Cardiac fibroblast (primary cell): ENCODE measurements around the gene TRIM10.

ENCODE experiments used
- DNase-seq, 2 donors: peaks; one replicate each; pipeline versions ENCODE4 v3.0.0 to v3.0.0-alpha.2; 2010; ENCODE audit warnings: low read depth in 2 of 2
- H3K4me3 ChIP-seq, 2 donors: replicated peaks in 1 of 2; 1 replicate in 1 of 2; 2 replicates in 1 of 2; pipeline ENCODE4 v1.5.1; 2011; ENCODE audit warnings: low read depth in 2 of 2, low read length in 2 of 2, mild to moderate bottlenecking in 2 of 2, moderate library complexity in 1 of 2
- TF ChIP-seq, protein P1 (sequence below): IDR thresholded peaks from one replicate; pipeline ENCODE4 v1.5.1; 2011; ENCODE audit warnings: low read depth, mild to moderate bottlenecking, low read length, inconsistent platforms

The TRIM10 gene

DNA sequence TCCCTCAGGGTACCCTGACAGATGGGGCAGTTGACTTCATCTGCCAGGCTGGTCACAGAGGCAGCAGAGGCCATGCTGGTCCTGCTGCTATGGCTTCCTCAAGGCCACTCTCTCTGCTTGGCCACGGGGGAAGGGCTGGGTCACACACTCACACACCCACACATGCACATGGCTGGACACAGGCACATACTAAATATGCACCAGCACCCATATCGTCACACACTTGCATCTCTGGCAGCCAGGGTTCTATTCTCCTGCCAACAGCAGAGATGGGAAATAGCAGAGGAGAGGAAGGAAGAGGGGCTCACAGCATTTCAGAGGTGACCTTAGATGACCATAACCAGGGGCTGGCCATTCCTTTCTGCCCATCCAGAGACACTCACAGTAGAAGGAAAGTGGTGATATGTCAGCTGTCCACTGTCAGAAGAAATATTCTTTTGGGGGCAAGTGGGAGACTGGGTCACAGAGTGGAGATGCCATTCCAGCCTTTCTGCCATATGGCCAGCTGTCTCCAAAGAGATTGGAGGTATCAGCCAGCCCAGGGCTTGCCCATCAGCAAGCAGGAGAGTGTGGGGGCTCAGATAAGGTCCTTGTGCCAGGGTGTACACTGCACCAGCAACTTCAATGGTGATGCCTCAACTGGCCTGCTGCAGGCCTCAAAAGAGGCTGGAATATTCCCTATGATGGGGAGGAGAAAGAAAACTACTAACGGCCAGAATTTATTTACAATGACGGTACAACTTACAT lies at the start of gene TRIM10:
Gene TRIM10 (minus strand): TSS at position 427 of the 747 bp plus-strand sequence. CDS start 353 bp downstream, at position 74.
- DNase-seq = no peak
- no peak within 1 kb of the TSS for H3K4me3 ChIP-seq
- TF ChIP-seq, protein P1, sequence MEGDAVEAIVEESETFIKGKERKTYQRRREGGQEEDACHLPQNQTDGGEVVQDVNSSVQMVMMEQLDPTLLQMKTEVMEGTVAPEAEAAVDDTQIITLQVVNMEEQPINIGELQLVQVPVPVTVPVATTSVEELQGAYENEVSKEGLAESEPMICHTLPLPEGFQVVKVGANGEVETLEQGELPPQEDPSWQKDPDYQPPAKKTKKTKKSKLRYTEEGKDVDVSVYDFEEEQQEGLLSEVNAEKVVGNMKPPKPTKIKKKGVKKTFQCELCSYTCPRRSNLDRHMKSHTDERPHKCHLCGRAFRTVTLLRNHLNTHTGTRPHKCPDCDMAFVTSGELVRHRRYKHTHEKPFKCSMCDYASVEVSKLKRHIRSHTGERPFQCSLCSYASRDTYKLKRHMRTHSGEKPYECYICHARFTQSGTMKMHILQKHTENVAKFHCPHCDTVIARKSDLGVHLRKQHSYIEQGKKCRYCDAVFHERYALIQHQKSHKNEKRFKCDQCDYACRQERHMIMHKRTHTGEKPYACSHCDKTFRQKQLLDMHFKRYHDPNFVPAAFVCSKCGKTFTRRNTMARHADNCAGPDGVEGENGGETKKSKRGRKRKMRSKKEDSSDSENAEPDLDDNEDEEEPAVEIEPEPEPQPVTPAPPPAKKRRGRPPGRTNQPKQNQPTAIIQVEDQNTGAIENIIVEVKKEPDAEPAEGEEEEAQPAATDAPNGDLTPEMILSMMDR = no peak

GRCh38 chr6:30207619-30208295 lies 46.7 kb upstream of the TRIM10 start:
- DNase-seq = peak; percentile 28 to 48
- no peak overlapping the region for H3K4me3 ChIP-seq
- TF ChIP-seq, protein P1 = no peak

DNA sequence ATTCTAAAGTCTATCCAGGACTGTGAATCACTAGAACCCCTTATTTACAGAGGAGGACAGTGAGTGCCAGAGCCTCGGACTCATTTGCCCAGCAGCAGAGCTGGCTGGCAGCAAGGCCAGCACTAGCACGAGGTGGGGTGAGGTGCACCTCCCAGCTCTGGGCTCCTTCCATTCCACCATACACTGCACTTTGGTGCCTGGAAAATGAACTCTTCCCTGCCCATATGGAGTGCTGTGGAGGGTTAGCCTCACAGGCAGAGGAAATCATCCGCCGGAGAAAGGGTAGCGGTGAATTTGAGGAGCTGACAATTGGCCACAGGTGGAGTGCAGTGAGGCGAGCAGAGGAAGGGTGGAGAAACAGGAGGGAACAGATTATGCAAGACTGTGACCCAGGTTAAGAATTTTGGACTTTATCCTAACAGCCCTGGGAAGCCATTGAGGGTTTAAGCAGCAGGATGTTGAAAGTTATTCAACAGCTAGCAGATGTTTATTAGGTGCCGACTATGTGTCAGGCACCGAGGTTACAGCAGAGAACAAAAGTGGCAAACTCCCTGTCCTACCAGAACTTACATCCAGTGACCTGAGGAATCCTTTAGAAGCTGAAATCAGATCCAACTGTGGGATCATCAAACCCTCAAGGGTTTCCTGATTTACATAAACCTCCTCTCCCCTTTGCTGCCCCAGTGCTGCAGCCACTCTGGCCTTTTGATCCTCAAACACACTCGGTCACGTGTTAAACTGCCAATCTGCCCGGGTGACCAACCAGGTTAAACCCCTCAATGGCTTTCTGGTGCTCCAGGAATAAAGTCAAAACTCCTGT lies 46.0 kb upstream of the TRIM10 start:
- no peak overlapping the region for H3K4me3 ChIP-seq
- peak; percentile 34 to 52 for DNase-seq
- TF ChIP-seq, protein P1 = no peak

GRCh38 chr6:30206152-30206551 lies 45.1 kb upstream of the TRIM10 start:
- TF ChIP-seq, protein P1 = no peak
- no peak overlapping the region for H3K4me3 ChIP-seq
- peak in 1 of 2 donors; percentile 44 for DNase-seq

GRCh38 chr6:30204116-30204515 lies 43.1 kb upstream of the TRIM10 start:
- no peak overlapping the region for H3K4me3 ChIP-seq
- no peak for DNase-seq
- TF ChIP-seq, protein P1 = no peak

DNA sequence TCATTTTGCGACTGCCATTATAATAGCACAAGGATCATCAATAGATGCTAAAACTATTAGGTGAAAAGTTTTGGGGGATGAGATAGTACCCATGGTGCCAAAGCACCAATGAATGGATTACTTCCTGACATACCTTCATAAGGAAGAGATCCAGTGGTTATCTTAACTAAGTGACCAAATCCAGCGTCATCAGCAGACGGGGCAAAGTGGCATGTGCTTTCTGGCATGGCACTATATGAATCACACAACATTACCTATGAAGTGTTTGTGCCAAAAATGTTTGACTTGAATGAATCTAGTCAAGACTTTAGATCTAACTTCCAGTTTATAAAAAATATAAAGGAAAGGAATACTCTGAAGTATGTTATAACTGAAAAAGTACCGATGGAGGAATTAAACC lies 41.4 kb upstream of the TRIM10 start:
- TF ChIP-seq, protein P1 = no peak
- DNase-seq = no peak
- H3K4me3 ChIP-seq = no peak overlapping the region
